Esophagus squamous epithelium (tissue), 4 donors: ENCODE measurements around the gene CYTL1.

Experiments
- POLR2A ChIP-seq, 4 donors: fragments of 450-650 bp; IDR thresholded peaks; one replicate each; pipeline ENCODE4 v1.6.1; 2017; ENCODE audit warnings: antibody characterized with exemption in 4 of 4, mild to moderate bottlenecking in 4 of 4, moderate library complexity in 3 of 4
- TF ChIP-seq, protein P1 (sequence below), 6 experiments: fragments of 450-650 bp in 4 of 6; fragments of 200-600 bp in 2 of 6; sonication (generic) in 2 of 6; IDR thresholded peaks; one replicate each; pipeline ENCODE4 v1.5.1; 2016 to 2019; ENCODE audit warnings: antibody characterized with exemption in 6 of 6, mild to moderate bottlenecking in 4 of 6, moderate library complexity in 4 of 6

DNA sequence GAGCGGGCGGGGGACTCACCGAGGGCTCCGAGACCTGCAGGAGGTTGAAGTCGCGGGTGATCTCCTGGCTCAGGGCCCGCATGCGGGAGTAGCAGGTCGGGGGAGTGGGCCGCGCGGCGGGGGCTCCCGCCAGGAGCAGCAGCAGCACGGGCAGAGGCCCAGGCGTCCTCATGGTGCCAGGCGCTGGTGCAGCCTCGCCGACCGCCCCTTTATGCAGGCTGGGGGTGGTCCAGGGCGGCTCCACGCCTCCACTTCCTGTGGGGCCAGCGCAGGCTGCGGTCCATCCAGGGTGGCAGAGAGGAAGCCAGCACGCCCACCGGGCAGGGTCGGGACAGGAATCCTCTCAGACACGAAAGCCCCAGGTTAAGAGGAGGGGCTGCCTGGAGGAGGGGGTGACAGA lies at the start of gene CYTL1:
- TF ChIP-seq, protein P1, sequence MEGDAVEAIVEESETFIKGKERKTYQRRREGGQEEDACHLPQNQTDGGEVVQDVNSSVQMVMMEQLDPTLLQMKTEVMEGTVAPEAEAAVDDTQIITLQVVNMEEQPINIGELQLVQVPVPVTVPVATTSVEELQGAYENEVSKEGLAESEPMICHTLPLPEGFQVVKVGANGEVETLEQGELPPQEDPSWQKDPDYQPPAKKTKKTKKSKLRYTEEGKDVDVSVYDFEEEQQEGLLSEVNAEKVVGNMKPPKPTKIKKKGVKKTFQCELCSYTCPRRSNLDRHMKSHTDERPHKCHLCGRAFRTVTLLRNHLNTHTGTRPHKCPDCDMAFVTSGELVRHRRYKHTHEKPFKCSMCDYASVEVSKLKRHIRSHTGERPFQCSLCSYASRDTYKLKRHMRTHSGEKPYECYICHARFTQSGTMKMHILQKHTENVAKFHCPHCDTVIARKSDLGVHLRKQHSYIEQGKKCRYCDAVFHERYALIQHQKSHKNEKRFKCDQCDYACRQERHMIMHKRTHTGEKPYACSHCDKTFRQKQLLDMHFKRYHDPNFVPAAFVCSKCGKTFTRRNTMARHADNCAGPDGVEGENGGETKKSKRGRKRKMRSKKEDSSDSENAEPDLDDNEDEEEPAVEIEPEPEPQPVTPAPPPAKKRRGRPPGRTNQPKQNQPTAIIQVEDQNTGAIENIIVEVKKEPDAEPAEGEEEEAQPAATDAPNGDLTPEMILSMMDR (IDR thresholded peaks at IDR 0.05), result no peak
- no peak for TF ChIP-seq POLR2A (IDR thresholded peaks at IDR 0.05)
